Upper lobe of left lung (tissue), 6 donors: ENCODE measurements around the gene PPP2R2D. TPM values are rescaled to one million over a fixed set of nuclear protein-coding genes. Genes with fewer than 3 reads are reported as not detected.

ENCODE experiments used
- ATAC-seq, 2 donors: fragments of 200-7000 bp; cut with Tn5 transposase; one replicate each; pipeline ENCODE4 v1.9.1; 2022; ENCODE audit warnings: mild to moderate bottlenecking in 2 of 2, moderate library complexity in 2 of 2; ENCODE audit not compliant: low FRiP score in 2 of 2
- DNase-seq, 2 donors: peaks; one replicate each; pipeline ENCODE4 v3.0.0-alpha.2; 2019 to 2020
- H3K27ac ChIP-seq, 4 donors: fragments of 200-600 bp; sonication (generic); one replicate each; pipeline ENCODE4 v1.5.1; 2016 to 2019
- H3K27me3 ChIP-seq, 4 donors: fragments of 200-600 bp; sonication (generic); one replicate each; pipeline ENCODE4 v1.5.1; 2017 to 2019
- H3K36me3 ChIP-seq, 4 donors: fragments of 200-600 bp; sonication (generic); one replicate each; pipeline ENCODE4 v1.5.1; 2016 to 2019
- H3K4me1 ChIP-seq, 4 donors: fragments of 200-600 bp; sonication (generic); one replicate each; pipeline ENCODE4 v1.5.1; 2018 to 2019
- H3K4me3 ChIP-seq, 4 donors: fragments of 200-600 bp; sonication (generic); one replicate each; pipeline ENCODE4 v1.5.1; 2017 to 2019; ENCODE audit warnings: mild to moderate bottlenecking in 2 of 4, moderate library complexity in 1 of 4
- H3K9me3 ChIP-seq, 4 donors: fragments of 200-600 bp; sonication (generic); one replicate each; pipeline ENCODE4 v1.5.1; 2018 to 2019
- CTCF ChIP-seq, 6 experiments: fragments of 450-650 bp in 4 of 6; fragments of 200-600 bp in 2 of 6; sonication (generic) in 2 of 6; IDR thresholded peaks; one replicate each; pipeline ENCODE4 v1.5.1; 2016 to 2019; ENCODE audit warnings: antibody characterized with exemption in 6 of 6
- EP300 ChIP-seq, 4 donors: sonication (generic); formaldehyde crosslinking; IDR thresholded peaks; one replicate each; pipeline ENCODE4 v1.5.1; 2017; ENCODE audit warnings: antibody characterized with exemption in 4 of 4, control low read depth in 2 of 4
- POLR2A ChIP-seq, 4 donors: fragments of 450-650 bp; IDR thresholded peaks; one replicate each; pipeline ENCODE4 v1.5.1; 2016 to 2017; ENCODE audit warnings: antibody characterized with exemption in 4 of 4, mild to moderate bottlenecking in 2 of 4
- POLR2AphosphoS5 ChIP-seq, 2 donors: sonication (generic); formaldehyde crosslinking; IDR thresholded peaks; one replicate each; pipeline ENCODE4 v1.5.1; 2017; ENCODE audit warnings: antibody characterized with exemption in 2 of 2
- WGBS, 2 donors: methylation state at CpG; one replicate each; pipeline ENCODE4 v1.1.5; 2017 to 2018; 5-methylcytosine and 5-hydroxymethylcytosine counted together
- total RNA-seq, 6 donors: library from RNA; depleted of rRNA in 4 of 6; stranded (reverse); fragments of >200 nt in 4 of 6; gene quantifications; one replicate each; pipeline versions ENCODE4 v1.1.0 to v1.2.1, GENCODE V29; 2016 to 2021
- donor health status: DM: no; HTN: no; CAD: no; lungs with moderate emphysema.
- donor health status: DM: no; HTN: yes; CAD: no; lungs with severe emphysema.

PPP2R2D gene
- total RNA-seq, 6 donors from 2014 or later, result 20.5 to 60.8 (median 28.7) TPM

- H3K9me3 ChIP-seq, result no peaks in the 10 kb centered on the region
- DNase-seq (peak in 1 of 2 donors; percentile 74), ATAC-seq (peak in 1 of 2 donors; percentile 4)
- H3K27me3 ChIP-seq, result no peaks in the 10 kb centered on the region
- 6 to 17% methylated on average over 25 to 31 of the region's 31 CpGs for WGBS, 2 donors
- peak overlapping the region; percentile 84 to 99 (median 94) for H3K4me3 ChIP-seq
- peak overlapping the region; percentile 74 to 92 (median 88) for H3K27ac ChIP-seq
- TF ChIP-seq POLR2AphosphoS5 (IDR thresholded peaks at IDR 0.05) (no peak), EP300 (IDR thresholded peaks at IDR 0.05) (no peak), CTCF (IDR thresholded peaks at IDR 0.05) (no peak), POLR2A (IDR thresholded peaks at IDR 0.05) (no peak)
- H3K36me3 ChIP-seq, result no peaks in the 10 kb centered on the region
- H3K4me1 ChIP-seq, result peaks cover 9 to 36% (median 25%) of the 10 kb centered on the region in 4 donors
Observed at GRCh38 chr10:131980761-131981428, 80.1 kb downstream of the PPP2R2D start.

- H3K36me3 ChIP-seq, result no peaks in the 10 kb centered on the region
- no peaks in the 10 kb centered on the region for H3K27me3 ChIP-seq
- TF ChIP-seq POLR2AphosphoS5 (IDR thresholded peaks at IDR 0.05) (peak; percentile 59 to 92), CTCF (IDR thresholded peaks at IDR 0.05) (peak in 2 of 6 experiments; percentile 24 to 49), EP300 (IDR thresholded peaks at IDR 0.05) (no peak), POLR2A (IDR thresholded peaks at IDR 0.05) (peak in 3 of 4 donors; percentile 65 to 97 (median 93))
- H3K4me1 ChIP-seq, result peaks cover 9 to 36% (median 25%) of the 10 kb centered on the region in 4 donors
- ATAC-seq (peak; percentile 92 to 97), DNase-seq (peak; percentile 92 to 100)
- H3K27ac ChIP-seq, result peak within 1 kb of the TSS; percentile 74 to 92 (median 88)
- WGBS, 2 donors, result 0 to 1% methylated on average over 12 to 37 of the region's 100 CpGs
- no peaks in the 10 kb centered on the region for H3K9me3 ChIP-seq
- H3K4me3 ChIP-seq, result peak within 1 kb of the TSS; percentile 84 to 99 (median 94)
Observed at GRCh38 chr10:131981429-131982184, 80.8 kb downstream of the PPP2R2D start, which contains the start of gene BNIP3. Gene BNIP3, minus strand, starts transcription at chr10:131981923. Its CDS starts 117 bp downstream, at chr10:131981806.

GRCh38 chr10:131982185-131982756 lies 81.5 kb downstream of the PPP2R2D start:
- Histone ChIP-seq H3K27ac (peak overlapping the region in 3 of 4 donors; percentile 29 to 91 (median 77)), H3K36me3 (no peaks in the 10 kb centered on the region), H3K4me1 (peaks cover 9 to 36% (median 25%) of the 10 kb centered on the region in 4 donors), H3K27me3 (no peaks in the 10 kb centered on the region), H3K4me3 (peak overlapping the region; percentile 79 to 94 (median 88)), H3K9me3 (no peaks in the 10 kb centered on the region)
- TF ChIP-seq CTCF (IDR thresholded peaks at IDR 0.05), result no peak
- TF ChIP-seq POLR2A (IDR thresholded peaks at IDR 0.05), result peak in 1 of 4 donors; percentile 42
- DNase-seq, result no peak
- ATAC-seq, result peak in 1 of 2 donors; percentile 3
- WGBS, 2 donors, result 0% methylated on average over 2 of the region's 83 CpGs; no CpG with 5 or more reads in 1 of the 2 donors

- ATAC-seq, result no peak
Observed at GRCh38 chr10:131982796-131983195, 82.0 kb downstream of the PPP2R2D start.

More at GRCh38 chr10:131982796-131983195, 82.0 kb downstream of the PPP2R2D start:
- Histone ChIP-seq H3K36me3 (no peaks in the 10 kb centered on the region), H3K27ac (peak overlapping the region in 2 of 4 donors; percentile 29 to 91), H3K4me3 (peak overlapping the region; percentile 79 to 94 (median 88)), H3K4me1 (peaks cover 9 to 36% (median 25%) of the 10 kb centered on the region in 4 donors), H3K9me3 (no peaks in the 10 kb centered on the region), H3K27me3 (no peaks in the 10 kb centered on the region)
- TF ChIP-seq POLR2A (IDR thresholded peaks at IDR 0.05), result no peak
- TF ChIP-seq CTCF (IDR thresholded peaks at IDR 0.05), result no peak
- no peak for TF ChIP-seq POLR2AphosphoS5 (IDR thresholded peaks at IDR 0.05)
- TF ChIP-seq EP300 (IDR thresholded peaks at IDR 0.05), result no peak
- WGBS, 2 donors, result 75 to 88% methylated on average over 16 to 21 of the region's 21 CpGs
- DNase-seq, result no peak
